Measurements from ENCODE around the gene WDR27.

WDR27 gene

DNA sequence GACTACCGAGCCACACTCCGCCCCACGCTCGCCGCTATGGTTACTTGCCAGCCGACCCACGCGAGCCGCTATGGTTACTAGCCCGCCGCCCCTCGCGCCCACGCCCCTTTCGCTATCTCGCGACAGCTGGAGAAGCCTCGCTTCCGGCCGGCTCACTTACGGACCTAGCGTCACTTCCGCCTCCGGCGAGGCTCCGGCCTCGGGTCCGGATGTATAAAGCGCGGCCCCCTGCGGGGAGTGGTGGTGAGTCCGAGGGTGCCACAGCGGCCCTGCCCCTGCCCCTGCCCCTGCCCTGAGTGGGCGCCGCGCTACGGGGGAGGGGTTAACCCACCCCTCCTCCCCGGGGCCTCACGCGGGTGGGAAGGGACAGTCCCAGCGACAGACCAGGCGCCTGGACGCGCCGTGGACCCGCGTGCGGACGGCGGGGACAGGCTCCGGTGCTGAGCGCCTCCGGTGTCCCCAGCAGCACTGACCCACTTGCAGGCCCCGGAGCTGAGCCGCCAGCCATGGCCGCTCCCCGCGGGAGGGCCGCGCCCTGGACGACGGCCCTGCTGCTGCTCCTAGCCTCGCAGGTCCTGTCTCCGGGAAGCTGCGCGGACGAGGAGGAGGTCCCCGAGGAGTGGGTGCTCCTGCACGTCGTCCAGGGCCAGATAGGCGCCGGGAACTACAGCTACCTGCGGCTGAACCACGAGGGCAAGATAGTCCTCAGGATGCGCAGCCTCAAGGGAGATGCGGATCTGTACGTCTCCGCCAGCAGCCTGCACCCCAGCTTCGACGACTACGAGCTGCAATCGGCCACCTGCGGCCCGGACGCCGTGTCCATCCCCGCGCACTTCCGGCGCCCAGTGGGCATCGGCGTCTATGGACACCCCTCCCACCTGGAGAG is at the start of gene WDR27, which contains the start of gene C6orf120:
WDR27 (minus strand) TSS at position 76 of the 886 bp plus-strand sequence. CDS start 13,024 bp downstream, outside the sequence.
C6orf120 (plus strand) TSS at position 173 of the 886 bp plus-strand sequence; CDS start at position 507, 334 bp downstream.
- peak; percentile 90 for DNase-seq (ENCODE audit: low spot score)

GRCh38 chr6:169746556-169746955 is 44.7 kb upstream of the WDR27 start:
- no peak for DNase-seq (ENCODE audit: low spot score)

- DNase-seq (ENCODE audit: low spot score), result no peak
These were observed 43.6 kb upstream of the WDR27 start for GRCh38 chr6:169745405-169745804.

DNA sequence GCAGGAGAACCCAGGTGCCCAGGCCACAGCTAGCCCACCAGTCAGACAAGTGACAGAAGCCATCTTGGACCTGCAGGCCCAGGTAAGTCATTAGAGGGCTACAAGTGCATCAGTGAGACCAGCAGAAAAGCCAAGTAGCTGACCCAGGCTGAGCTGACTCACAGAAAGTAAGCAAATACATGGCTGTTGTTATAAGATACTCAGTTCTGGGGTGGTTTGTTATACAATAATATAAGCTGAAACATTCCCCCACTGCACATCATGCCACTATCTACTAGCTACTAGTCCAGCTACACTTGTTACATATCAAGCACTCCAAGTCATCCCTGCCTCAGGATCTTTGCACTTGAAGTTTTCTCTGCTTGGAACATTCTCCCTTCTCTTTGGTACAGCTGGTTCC is 39.5 kb upstream of the WDR27 start:
- no peak for DNase-seq (ENCODE audit: low spot score)

GRCh38 chr6:169738976-169739529 is 37.2 kb upstream of the WDR27 start:
- no peak for DNase-seq (ENCODE audit: low spot score)

DNA sequence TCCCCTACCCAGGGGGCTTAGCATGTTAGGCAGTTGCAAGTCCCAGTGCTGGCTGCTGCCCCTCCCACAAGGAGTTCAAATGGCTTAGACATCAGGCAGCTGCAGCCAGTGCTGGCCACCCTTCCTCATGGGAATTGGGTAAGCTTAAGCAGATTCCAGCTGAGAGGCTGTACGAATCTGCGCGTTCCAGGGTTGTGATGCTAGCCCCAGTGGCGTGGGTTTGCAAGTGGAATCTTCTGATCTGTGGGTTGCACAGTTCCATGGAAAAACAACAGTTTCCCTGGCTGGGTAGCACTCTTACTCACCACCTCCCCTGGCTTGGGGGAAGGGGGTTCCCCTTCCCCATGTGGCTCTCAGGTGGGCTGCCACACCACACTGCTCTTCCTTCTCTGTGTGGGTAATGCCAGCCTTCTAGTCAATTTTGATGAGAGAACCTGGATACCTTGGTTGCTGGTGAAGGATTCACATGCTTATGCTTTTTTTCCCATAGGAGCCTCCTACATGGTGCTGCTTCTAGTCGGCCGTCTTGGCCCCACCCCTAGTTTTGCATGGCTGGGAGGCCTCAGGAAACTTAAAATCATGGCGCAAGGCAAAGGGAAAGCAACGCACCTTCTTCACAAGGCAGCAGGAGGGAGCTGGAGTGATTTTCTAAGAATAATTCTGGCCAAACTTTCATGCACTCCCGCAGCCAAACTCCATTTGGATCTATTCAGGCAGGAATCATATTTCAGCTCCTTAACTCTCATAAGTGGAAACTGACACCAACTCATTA is 36.6 kb upstream of the WDR27 start:
- no peak for DNase-seq (ENCODE audit: low spot score)

DNA sequence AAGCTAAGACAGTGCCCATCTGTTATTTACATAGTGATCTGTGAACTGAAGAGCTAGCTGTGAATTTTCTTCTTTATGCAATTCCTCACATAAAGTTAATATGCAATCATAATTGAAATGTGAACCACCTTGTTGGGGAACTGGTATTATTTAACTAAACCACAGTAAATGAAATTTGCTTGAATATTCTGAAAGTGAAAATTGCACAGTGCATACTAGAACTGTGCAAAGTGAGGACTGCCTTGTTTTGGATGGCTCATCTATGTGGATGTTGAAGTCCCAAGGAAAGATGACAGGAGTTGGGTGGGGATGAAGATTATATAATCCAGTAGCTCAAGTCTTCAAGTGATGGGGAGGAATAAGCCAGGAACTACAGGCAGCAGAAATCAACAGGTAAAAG is 28.1 kb upstream of the WDR27 start:
- DNase-seq (ENCODE audit: low spot score), result no peak

GRCh38 chr6:169726963-169727362 is 25.1 kb upstream of the WDR27 start:
- no peak for DNase-seq (ENCODE audit: low spot score)

- no peak for DNase-seq (ENCODE audit: low spot score)
These were observed 24.2 kb upstream of the WDR27 start for GRCh38 chr6:169726049-169726400.

GRCh38 chr6:169725125-169726048 is 23.6 kb upstream of the WDR27 start:
- no peak for DNase-seq (ENCODE audit: low spot score)

DNA sequence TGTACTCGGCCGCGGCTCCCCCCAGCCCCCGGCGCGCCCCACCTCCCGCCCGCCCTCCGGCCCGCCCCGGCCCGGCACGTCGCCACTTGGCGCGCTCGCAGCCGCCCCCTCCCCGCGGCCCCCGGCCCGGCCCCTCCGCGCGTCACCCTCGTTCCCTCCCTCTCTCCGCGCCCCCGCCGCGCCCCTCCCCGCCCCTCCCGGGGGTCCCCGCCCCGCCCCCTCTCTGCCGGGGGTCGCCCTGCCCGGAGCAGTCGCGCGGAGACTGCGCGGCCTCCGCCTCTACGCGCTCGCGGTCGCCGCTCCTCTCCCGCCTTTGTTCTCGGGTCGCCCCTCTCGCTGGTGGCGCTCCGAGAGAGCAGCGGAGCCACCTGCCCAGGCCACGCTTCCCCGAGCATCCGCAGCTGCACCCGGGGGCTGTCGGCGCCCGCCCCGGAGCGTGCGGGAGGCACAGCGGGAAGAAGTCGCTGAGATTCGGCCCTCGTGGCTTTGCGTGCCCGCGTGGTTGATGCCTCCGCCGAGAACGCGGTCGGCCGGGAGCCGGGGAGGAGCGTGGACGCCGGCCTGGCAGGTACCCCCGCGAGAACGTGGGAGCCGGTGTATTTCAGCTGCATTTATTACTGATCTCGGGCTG is 22.8 kb upstream of the WDR27 start, which contains the start of gene PHF10:
PHF10 (minus strand) TSS at position 7 of the 631 bp plus-strand sequence. CDS start 569 bp downstream, outside the sequence.
- no peak for DNase-seq (ENCODE audit: low spot score)

DNA sequence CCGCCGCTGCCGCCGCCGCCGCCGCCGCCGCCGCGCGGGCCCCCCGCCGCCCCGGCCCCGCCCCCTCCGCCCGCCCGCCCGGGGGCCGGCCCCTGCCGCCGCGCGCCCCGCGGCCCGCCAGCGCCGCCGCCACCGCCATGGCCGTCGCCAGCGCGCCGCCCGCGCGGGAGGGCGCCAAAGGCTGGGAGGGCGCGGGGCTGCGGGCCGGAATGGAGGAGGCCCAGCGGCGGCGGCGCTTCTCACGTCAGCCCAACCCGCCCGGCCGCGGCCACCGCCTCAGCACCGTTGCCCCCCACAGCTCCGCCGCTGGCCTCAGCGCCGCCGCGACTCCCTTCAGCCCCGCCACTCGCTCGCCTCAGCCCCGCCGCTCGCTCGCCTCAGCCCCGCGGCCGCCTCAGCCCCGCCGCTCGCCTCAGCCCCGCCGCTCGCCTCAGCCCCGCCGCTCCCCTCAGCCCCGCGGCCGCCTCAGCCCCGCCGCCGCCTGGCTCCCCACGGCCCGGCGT is 22.2 kb upstream of the WDR27 start:
- DNase-seq (ENCODE audit: low spot score), result no peak

DNA sequence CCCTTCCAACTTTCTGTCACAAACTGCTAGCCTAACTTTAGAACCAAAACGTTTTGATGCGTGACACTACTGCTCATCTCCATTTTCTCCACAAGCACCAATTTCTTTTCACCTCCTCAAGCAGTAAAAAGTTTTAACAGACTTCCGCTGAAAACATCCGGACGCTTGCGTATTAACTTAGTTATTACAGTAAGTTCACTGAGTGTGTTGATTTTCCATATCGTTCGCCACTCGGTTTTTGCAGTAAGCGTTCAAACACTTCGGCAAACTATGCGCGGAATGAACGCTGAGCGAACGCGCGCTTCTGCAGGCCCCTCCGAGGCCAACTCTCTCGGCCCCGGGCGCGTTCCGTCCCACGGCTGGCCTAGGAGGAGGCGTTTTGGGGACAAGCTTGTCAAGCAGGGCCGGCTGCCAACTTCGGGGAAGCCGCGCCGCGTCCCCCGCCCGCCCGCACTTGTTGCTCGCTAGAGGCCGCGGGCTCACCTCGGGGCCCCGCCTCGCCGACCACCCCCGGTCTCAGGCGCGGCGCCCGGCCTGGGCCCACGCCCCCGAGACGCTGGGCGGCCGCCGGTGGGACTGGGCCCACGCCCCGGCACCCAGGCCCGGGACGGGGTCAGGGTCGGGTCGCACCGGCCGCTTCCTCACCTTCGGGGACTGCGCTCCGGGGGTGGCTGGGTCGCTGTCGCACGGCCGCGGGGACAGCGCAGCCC is 21.5 kb upstream of the WDR27 start:
- DNase-seq (ENCODE audit: low spot score), result no peak

DNA sequence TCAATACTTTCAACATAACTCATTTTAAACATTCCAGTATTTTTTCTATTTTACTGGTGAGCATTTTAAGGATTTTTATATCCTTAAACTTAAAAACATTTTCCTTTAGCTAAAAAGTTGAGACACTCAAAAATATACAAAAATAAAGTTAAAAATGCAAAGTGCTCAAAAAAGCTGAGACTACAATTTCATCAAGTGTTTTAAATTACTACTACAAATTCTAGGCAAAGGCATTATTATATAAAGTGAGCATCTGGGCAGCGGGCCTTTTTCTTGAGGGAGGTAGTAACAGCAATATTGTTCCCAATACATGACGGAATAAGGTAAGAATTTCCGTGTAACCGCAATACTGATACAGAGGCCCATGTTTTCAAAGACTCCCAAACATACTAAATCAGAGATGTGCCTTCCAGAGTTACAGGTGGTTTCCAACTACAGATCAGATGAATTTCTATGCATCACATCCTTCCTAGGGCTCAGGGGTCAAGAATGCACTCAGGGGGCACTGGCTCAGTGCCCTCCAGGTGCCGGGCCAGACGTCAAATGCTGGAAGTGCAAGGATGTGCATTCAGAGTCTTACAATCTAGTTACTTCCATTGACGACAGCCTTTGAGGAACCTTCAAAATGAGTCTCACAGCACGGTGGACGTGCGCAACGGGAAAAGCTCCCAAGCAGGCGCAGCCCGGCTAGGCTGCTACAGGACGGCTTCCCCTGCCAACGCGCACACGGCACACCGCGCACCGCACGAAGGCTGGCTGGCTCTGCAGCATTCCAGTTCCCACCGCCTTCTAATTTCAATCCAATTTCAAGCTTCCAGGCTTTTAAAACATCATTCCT is 20.8 kb upstream of the WDR27 start:
- DNase-seq (ENCODE audit: low spot score), result no peak

DNA sequence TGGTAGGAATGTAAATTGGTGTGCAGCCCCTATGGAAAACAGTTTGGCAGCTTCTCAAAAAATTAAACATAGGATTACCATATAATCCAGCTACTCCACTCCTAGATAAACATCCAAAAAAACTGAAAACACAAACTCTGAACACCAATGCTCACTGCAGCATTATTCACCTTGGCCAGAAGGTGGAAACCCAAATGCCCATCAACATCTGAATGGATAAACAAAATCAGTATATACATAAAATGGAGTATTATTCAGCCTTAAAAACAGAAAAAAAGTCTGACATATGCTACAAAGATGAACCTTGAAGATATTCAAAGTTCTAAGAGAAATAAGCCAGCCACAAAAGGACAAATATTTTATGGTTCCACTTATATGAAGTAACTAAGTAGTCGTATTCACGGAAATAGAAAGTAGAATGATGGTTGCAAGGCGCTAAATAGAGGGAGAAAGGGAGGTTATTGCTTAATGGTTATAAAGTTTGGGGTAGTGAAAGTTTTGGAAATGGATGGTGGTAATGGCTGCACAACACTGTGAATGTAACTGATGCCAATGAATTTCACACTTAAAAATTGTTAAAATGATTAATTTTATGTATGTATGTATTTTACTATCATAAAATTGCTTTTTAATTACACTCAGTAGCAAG is 18.5 kb upstream of the WDR27 start:
- DNase-seq (ENCODE audit: low spot score), result no peak

GRCh38 chr6:169719117-169719516 is 17.3 kb upstream of the WDR27 start:
- no peak for DNase-seq (ENCODE audit: low spot score)

- no peak for DNase-seq (ENCODE audit: low spot score)
These were observed 12.8 kb upstream of the WDR27 start for GRCh38 chr6:169714595-169714994.

- DNase-seq (ENCODE audit: low spot score), result no peak
These were observed 12.3 kb upstream of the WDR27 start for GRCh38 chr6:169714178-169714577.

- no peak for DNase-seq (ENCODE audit: low spot score)
These were observed 8.2 kb upstream of the WDR27 start for GRCh38 chr6:169710009-169710408.

Data from COLO829 (cell line).